IPS-18c (cell line): ENCODE measurements around the gene MIF4GD.
A peak's percentile ranks its signal among the peaks of the same experiment; 100 is the strongest.
"Not testable (repeated sequence)": the region's sequence is repeated elsewhere in the genome, so short reads cannot be mapped to it uniquely, and the experiment has no call there.

ENCODE experiments used
- H3K4me3 ChIP-seq: 2 replicates; pipeline ENCODE4 v1.7.0; 2013; ENCODE audit warnings: low read depth, mild to moderate bottlenecking, low read length, moderate library complexity; ENCODE audit not compliant: insufficient read depth
- H3K9me3 ChIP-seq: one replicate; pipeline ENCODE4 v1.6.1; 2013; ENCODE audit warnings: mild to moderate bottlenecking, low read length, moderate library complexity; ENCODE audit not compliant: control insufficient read depth, insufficient read depth

MIF4GD gene

GRCh38 chr17:75266316-75267152 lies 4.5 kb downstream of the MIF4GD start:
- Histone ChIP-seq H3K4me3 (no peak overlapping the region), H3K9me3 (no peaks in the 10 kb centered on the region)

- H3K4me3 ChIP-seq: no peak overlapping the region
- no peaks in the 10 kb centered on the region for H3K9me3 ChIP-seq
Measured at GRCh38 chr17:75265614-75266315, 5.3 kb downstream of the MIF4GD start.

- no peak overlapping the region for H3K4me3 ChIP-seq
- H3K9me3 ChIP-seq: no peaks in the 10 kb centered on the region
Measured at GRCh38 chr17:75263055-75263454, 8.0 kb downstream of the MIF4GD start.

GRCh38 chr17:75262112-75262606 lies 8.9 kb downstream of the MIF4GD start:
- no peaks in the 10 kb centered on the region for H3K9me3 ChIP-seq
- peak overlapping the region; percentile 98 for H3K4me3 ChIP-seq

GRCh38 chr17:75261336-75262111 lies 9.5 kb downstream of the MIF4GD start, which contains the start of the genes GGA3 and MRPS7:
Gene GGA3, minus strand, starts transcription at chr17:75261606. Its CDS starts 19 bp downstream, at chr17:75261587.
Gene MRPS7, plus strand, starts transcription at chr17:75261879. Its CDS starts 22 bp downstream, at chr17:75261901.
- no peaks in the 10 kb centered on the region for H3K9me3 ChIP-seq
- H3K4me3 ChIP-seq: peak within 1 kb of the TSS; percentile 98

GRCh38 chr17:75260641-75261335 lies 10.2 kb downstream of the MIF4GD start:
- Histone ChIP-seq H3K9me3 (no peaks in the 10 kb centered on the region), H3K4me3 (peak overlapping the region; percentile 98)

GRCh38 chr17:75257228-75257627 lies 13.8 kb downstream of the MIF4GD start:
- H3K4me3 ChIP-seq: not testable (repeated sequence)

GRCh38 chr17:75255954-75256698 lies 14.9 kb downstream of the MIF4GD start:
- not testable (repeated sequence) for H3K4me3 ChIP-seq, H3K9me3 ChIP-seq

More at GRCh38 chr17:75257228-75257627, 13.8 kb downstream of the MIF4GD start:
- H3K9me3 ChIP-seq: not testable (repeated sequence)

GRCh38 chr17:75252039-75252816 lies 18.8 kb downstream of the MIF4GD start:
- Histone ChIP-seq H3K9me3 (no peaks in the 10 kb centered on the region), H3K4me3 (no peak overlapping the region)

GRCh38 chr17:75250009-75250471 lies 21.0 kb downstream of the MIF4GD start:
- Histone ChIP-seq H3K9me3 (no peaks in the 10 kb centered on the region), H3K4me3 (no peak overlapping the region)

GRCh38 chr17:75249564-75249963 lies 21.5 kb downstream of the MIF4GD start:
- Histone ChIP-seq H3K4me3 (no peak overlapping the region), H3K9me3 (no peaks in the 10 kb centered on the region)

GRCh38 chr17:75246404-75246803 lies 24.6 kb downstream of the MIF4GD start:
- Histone ChIP-seq H3K4me3 (no peak overlapping the region), H3K9me3 (no peaks in the 10 kb centered on the region)

- Histone ChIP-seq H3K4me3 (no peak overlapping the region), H3K9me3 (no peaks in the 10 kb centered on the region)
Measured at GRCh38 chr17:75245011-75245410, 26.0 kb downstream of the MIF4GD start.

- Histone ChIP-seq H3K4me3 (no peak overlapping the region), H3K9me3 (no peaks in the 10 kb centered on the region)
Measured at GRCh38 chr17:75244133-75244866, 26.7 kb downstream of the MIF4GD start.
